K562 (cell line): ENCODE measurements around the gene USHBP1. TPM values are rescaled to one million over a fixed set of nuclear protein-coding genes. Genes with fewer than 3 reads are reported as not detected.

ENCODE experiments used
- ATAC-seq: fragments of 200-7000 bp; cut with Tn5 transposase; 3 replicates; pipeline ENCODE4 v1.9.1; 2020; ENCODE audit warnings: moderate library complexity
- BruUV-seq: library from RNA; stranded (reverse); fragments of 400-500 nt; replicated peaks from 2 replicates; lab custom pipeline; 2021; lab: Mats Ljungman, UMichigan
- CTCF ChIA-PET: fragments of 300-600 bp; formaldehyde crosslinking; extraction: SDS; loops from one replicate; lab custom pipeline; 2021; ENCODE audit warnings: low intra/inter-chr PET ratio; lab: Yijun Ruan, JAX
- POLR2A ChIA-PET: fragments of 300-600, 350-650 bp; sonication (Branson Sonifier 250); formaldehyde crosslinking; extraction: SDS; loops from one replicate; lab custom pipeline; 2021; ENCODE audit warnings: antibody characterized with exemption, inconsistent platforms; lab: Yijun Ruan, JAX
- DNase-seq, 4 experiments: peaks; one replicate each; pipeline versions ENCODE4 v3.0.0 to v3.0.0-alpha.2; 2011 to 2018; ENCODE audit warnings: low spot score in 3 of 4, mixed read lengths in 3 of 4; ENCODE audit errors: extremely low read depth in 1 of 4
- FAIRE-seq: peaks from 2 replicates; lab custom pipeline; 2011; peaks lifted over from hg19 to GRCh38; lab: Jason Lieb, UNC
- H2AFZ ChIP-seq: 2 replicates; pipeline ENCODE4 v1.6.0; 2011; ENCODE audit warnings: low read depth, low read length, control low read depth, inconsistent platforms
- H3K27ac ChIP-seq: fragments of 200-600 bp; 3 replicates; pipeline ENCODE4 v1.8.0; 2011; ENCODE audit warnings: low read depth, mild to moderate bottlenecking, control low read depth, inconsistent platforms, low read length, moderate library complexity, mixed read lengths; ENCODE audit errors: extremely low read depth
- H3K27me3 ChIP-seq, 2 experiments: fragments of 300-600 bp in 1 of 2; 2 replicates in 1 of 2; 3 replicates in 1 of 2; pipeline versions ENCODE4 v1.6.0 to v1.8.0; 2011; ENCODE audit warnings: inconsistent platforms in 2 of 2, low read length in 2 of 2, mild to moderate bottlenecking in 1 of 2, mixed read lengths in 1 of 2, moderate library complexity in 1 of 2; ENCODE audit not compliant: control insufficient read depth in 2 of 2, insufficient read depth in 2 of 2
- H3K36me3 ChIP-seq: fragments of 300-600 bp; 3 replicates; pipeline ENCODE4 v1.8.0; 2011; ENCODE audit warnings: mild to moderate bottlenecking, low read length, inconsistent platforms; ENCODE audit not compliant: control insufficient read depth, insufficient read depth
- H3K4me1 ChIP-seq, 2 experiments: fragments of 200-600 bp in 1 of 2; replicated peaks in 1 of 2; 2 replicates in 1 of 2; 3 replicates in 1 of 2; pipeline versions ENCODE4 v1.5.1 to v1.8.0; 2011; ENCODE audit warnings: inconsistent platforms in 2 of 2, low read length in 2 of 2, mild to moderate bottlenecking in 1 of 2, mixed read lengths in 1 of 2, moderate library complexity in 1 of 2; ENCODE audit not compliant: control insufficient read depth in 2 of 2, insufficient read depth in 2 of 2
- H3K4me2 ChIP-seq: 2 replicates; pipeline ENCODE4 v1.6.1; 2011; ENCODE audit warnings: low read length, control low read depth, inconsistent platforms, mixed read lengths; ENCODE audit not compliant: insufficient read depth
- H3K4me3 ChIP-seq: fragments of 200-600 bp; sonication (generic), shearing (Covaris generic); 2 replicates; pipeline ENCODE4 v1.5.1; 2016; ENCODE audit warnings: control low read depth, inconsistent platforms
- H3K79me2 ChIP-seq: fragments of 200-600 bp; 3 replicates; pipeline ENCODE4 v1.8.0; 2011; ENCODE audit warnings: low read length, inconsistent platforms; ENCODE audit not compliant: control insufficient read depth, insufficient read depth
- H3K9ac ChIP-seq, 2 experiments: 2 replicates each; pipeline versions ENCODE4 v1.6.0 to v1.6.1; 2011; ENCODE audit warnings: low read depth in 2 of 2, low read length in 2 of 2, control low read depth in 1 of 2, inconsistent platforms in 1 of 2, mild to moderate bottlenecking in 1 of 2, mixed read lengths in 1 of 2; ENCODE audit not compliant: insufficient read depth in 1 of 2
- H3K9me1 ChIP-seq: one replicate; pipeline ENCODE4 v1.6.0; 2011; ENCODE audit warnings: inconsistent platforms, mild to moderate bottlenecking, low read length, moderate library complexity; ENCODE audit not compliant: control insufficient read depth, insufficient read depth
- H3K9me3 ChIP-seq: replicated peaks from 2 replicates; pipeline ENCODE4 v1.5.1; 2011; ENCODE audit warnings: low read depth, low read length, inconsistent platforms; ENCODE audit not compliant: control insufficient read depth, insufficient read depth
- H4K20me1 ChIP-seq: replicated peaks from 2 replicates; pipeline ENCODE4 v1.6.1; 2011; ENCODE audit warnings: low read length, inconsistent platforms, mixed read lengths; ENCODE audit not compliant: control insufficient read depth, insufficient read depth
- HNRNPL ChIP-seq: fragments of 200-400 bp; formaldehyde crosslinking; IDR thresholded peaks from 2 replicates; pipeline ENCODE4 v1.6.1; 2017; ENCODE audit warnings: low read depth, mild to moderate bottlenecking, low read length
- MBD2 ChIP-seq: sonication (generic); IDR thresholded peaks from 2 replicates; pipeline ENCODE4 v1.6.1; 2016; ENCODE audit warnings: low read depth, borderline replicate concordance
- MYNN ChIP-seq, 2 experiments: sonication (generic); formaldehyde crosslinking in 1 of 2; IDR thresholded peaks; 2 replicates each; pipeline versions ENCODE4 v1.5.0 to v1.6.1; 2016 to 2020; ENCODE audit warnings: antibody characterized with exemption in 1 of 2, missing genetic modification reagents in 1 of 2
- POLR2G ChIP-seq: fragments of 200-400 bp; formaldehyde crosslinking; IDR thresholded peaks from 2 replicates; pipeline ENCODE4 v1.6.1; 2017; ENCODE audit warnings: low read depth, mild to moderate bottlenecking, antibody characterized with exemption, low read length, moderate library complexity
- RB1 ChIP-seq: fragments of 450-650 bp; IDR thresholded peaks from 2 replicates; pipeline ENCODE4 v1.6.1; 2017; ENCODE audit warnings: low read depth, mild to moderate bottlenecking
- RBFOX2 ChIP-seq: fragments of 200-400 bp; formaldehyde crosslinking; IDR thresholded peaks from 2 replicates; pipeline ENCODE4 v1.6.1; 2017; ENCODE audit warnings: low read depth, mild to moderate bottlenecking, low read length, moderate library complexity
- SMAD2 ChIP-seq: fragments of 150-350 bp; IDR thresholded peaks from 2 replicates; pipeline ENCODE4 v1.6.1; 2014; ENCODE audit warnings: low read depth, mild to moderate bottlenecking, low read length
- SMARCE1 ChIP-seq: fragments of 450-650 bp; IDR thresholded peaks from 2 replicates; pipeline ENCODE4 v1.7.1; 2016; ENCODE audit warnings: mild to moderate bottlenecking
- ZNF395 ChIP-seq: fragments of 200-800 bp; sonication (Bioruptor generic); IDR thresholded peaks from 2 replicates; pipeline ENCODE4 v1.6.1; 2017; ENCODE audit warnings: missing genetic modification characterization, missing compliant biosample characterization
- ZNF584 ChIP-seq: fragments of 200-800 bp; sonication (Bioruptor generic); IDR thresholded peaks from 2 replicates; pipeline ENCODE4 v1.6.1; 2016; ENCODE audit warnings: low read depth, mild to moderate bottlenecking, missing genetic modification characterization, missing compliant biosample characterization
- ZZZ3 ChIP-seq: fragments of 450-650 bp; IDR thresholded peaks from 2 replicates; pipeline ENCODE4 v1.6.1; 2016; ENCODE audit warnings: antibody characterized with exemption, mild to moderate bottlenecking, moderate library complexity
- WGBS: fragments of 100-300 bp; shearing (Covaris generic); methylation state at CpG from one replicate; pipeline ENCODE4 v1.1.6; 2016; ENCODE audit warnings: low coverage, mixed read lengths; ENCODE audit not compliant: insufficient coverage; ENCODE audit errors: missing lambda C conversion rate; 5-methylcytosine and 5-hydroxymethylcytosine counted together
- in situ Hi-C: fragments of 300-500 bp; cut with MboI; formaldehyde crosslinking; loops from 4 replicates; pipeline ENCODE4 v1.15.0; 2018; ENCODE audit warnings: inconsistent platforms, mixed read lengths
- intact Hi-C: fragments of 100-400 bp; cut with micrococcal nuclease; formaldehyde crosslinking; loops from 2 replicates; pipeline ENCODE4 v1.14.2; 2022
- polyA plus RNA-seq, 8 experiments: library from polyadenylated mRNA; depleted of rRNA in 4 of 8; stranded (reverse) in 5 of 8; unstranded in 3 of 8; fragments of >200 nt; fragmentation: Nextera tagmentation in 2 of 8; fragmentation: Illumina TruSeq in 1 of 8; extraction: Ambion mirVana in 2 of 8; extraction: Trizol in 1 of 8; gene quantifications; 2 replicates each; pipeline versions ENCODE4 v1.2.1 to v1.2.3, GENCODE V29; 2011 to 2014; ENCODE audit warnings: inconsistent platforms in 1 of 8, missing spikeins in 1 of 8
- total RNA-seq, 7 experiments: library from RNA; depleted of rRNA in 6 of 7; stranded (reverse); fragments of >200 nt in 6 of 7; fragmentation: Illumina TruSeq in 2 of 7; extraction: Trizol in 2 of 7; gene quantifications; 2 replicates each; pipeline versions ENCODE4 v1.2.1 to v1.2.3, GENCODE V29; 2011 to 2021; ENCODE audit warnings: low replicate concordance in 1 of 7

Gene USHBP1
- total and polyA plus RNA-seq, 9 of the 15 experiments (the other 6 are each of a cell fraction or from before 2014, with no cell fraction given) = 0.03 to 0.10 (median 0.05) TPM; not detected in 5

GRCh38 chr19:17214508-17215126, 49.9 kb downstream of the USHBP1 start (continued):
- TF ChIP-seq ZNF395 (CRISPR knock-in tag) = no peak
- TF ChIP-seq ZNF584 = no peak
- no peak for TF ChIP-seq MYNN (IDR thresholded peaks at IDR 0.05)
- TF ChIP-seq MYNN (CRISPR knock-in tag; IDR thresholded peaks at IDR 0.05) = no peak

GRCh38 chr19:17213334-17213733, 51.2 kb downstream of the USHBP1 start:
- intact Hi-C loops (no loop called here), in situ Hi-C loops (no loop called here)
- WGBS = 86% methylated on average over 5 of the region's 5 CpGs
- Histone ChIP-seq H3K9me3 (no peaks in the 10 kb centered on the region), H3K27me3 (no peaks in the 10 kb centered on the region), H2AFZ (no peak overlapping the region), H3K36me3 (peaks cover 48% of the 10 kb centered on the region; the same call in 2 of the 3 replicates), H3K4me2 (no peak overlapping the region), H3K9me1 (peaks cover 3% of the 10 kb centered on the region), H3K9ac (peak overlapping the region in 1 of 2 experiments; percentile 50; a peak in 2 of 4 replicates), H3K4me1 (peaks cover 16 to 34% of the 10 kb centered on the region in 2 experiments), H3K79me2 (peaks cover 9% of the 10 kb centered on the region), H3K4me3 (no peak overlapping the region), H4K20me1 (0 out of 2 replicates have a peak, but pooled peaks cover 7% of the 10 kb centered on the region), H3K27ac (no peak overlapping the region)
- TF ChIP-seq RBFOX2 (peak; percentile 17; the same call in 1 of the 2 replicates), RB1 (no peak), SMARCE1 (no peak), HNRNPL (no peak), ZZZ3 (no peak), SMAD2 (no peak), MBD2 (0 out of 2 replicates have a peak, but pooled peaks have one; percentile 20), POLR2G (peak; percentile 44), MYNN (IDR thresholded peaks at IDR 0.05) (0 out of 2 replicates have a peak, but pooled peaks have one; percentile 18), MYNN (CRISPR knock-in tag; IDR thresholded peaks at IDR 0.05) (no peak)
- ATAC-seq (no peak), FAIRE-seq (no peak), DNase-seq (no peak)
- CTCF ChIA-PET = no interaction called here
- no TSS peak for BruUV-seq
- POLR2A ChIA-PET = no interaction called here
